Measurements from ENCODE around the gene FAM193B.

The FAM193B gene

GRCh38 chr5:177515580-177515979, 38.8 kb downstream of the FAM193B start:
- DNase-seq (ENCODE audit: low read depth): no peak

- DNase-seq (ENCODE audit: low read depth): no peak
Measured at GRCh38 chr5:177514541-177514940, 39.8 kb downstream of the FAM193B start.

- DNase-seq (ENCODE audit: low read depth): no peak
Measured at GRCh38 chr5:177513500-177513899, 40.9 kb downstream of the FAM193B start.

GRCh38 chr5:177512736-177513380, 41.5 kb downstream of the FAM193B start:
- DNase-seq (ENCODE audit: low read depth): no peak

- no peak for DNase-seq (ENCODE audit: low read depth)
Measured at GRCh38 chr5:177511796-177512675, 42.3 kb downstream of the FAM193B start.

GRCh38 chr5:177511181-177511580, 43.2 kb downstream of the FAM193B start:
- no peak for DNase-seq (ENCODE audit: low read depth)

- no peak for DNase-seq (ENCODE audit: low read depth)
Measured at GRCh38 chr5:177510567-177511053, 43.8 kb downstream of the FAM193B start.

GRCh38 chr5:177509991-177510566, 44.3 kb downstream of the FAM193B start:
- DNase-seq (ENCODE audit: low read depth): no peak

GRCh38 chr5:177509381-177509951, 44.9 kb downstream of the FAM193B start, which contains the start of gene DOK3:
Gene DOK3, minus strand, starts transcription at chr5:177509826. Its CDS starts 286 bp downstream, at chr5:177509540.
- no peak for DNase-seq (ENCODE audit: low read depth)

GRCh38 chr5:177508837-177509236, 45.5 kb downstream of the FAM193B start:
- no peak for DNase-seq (ENCODE audit: low read depth)

- no peak for DNase-seq (ENCODE audit: low read depth)
Measured at GRCh38 chr5:177508221-177508611, 46.1 kb downstream of the FAM193B start.

GRCh38 chr5:177507596-177508220, 46.7 kb downstream of the FAM193B start:
- DNase-seq (ENCODE audit: low read depth): no peak

- no peak for DNase-seq (ENCODE audit: low read depth)
Measured at GRCh38 chr5:177507165-177507564, 47.2 kb downstream of the FAM193B start.

- DNase-seq (ENCODE audit: low read depth): no peak
Measured at GRCh38 chr5:177505075-177505474, 49.3 kb downstream of the FAM193B start.

- DNase-seq (ENCODE audit: low read depth): no peak
Measured at GRCh38 chr5:177504086-177505056, 50.0 kb downstream of the FAM193B start.

- no peak for DNase-seq (ENCODE audit: low read depth)
Measured at GRCh38 chr5:177503351-177504085, 50.8 kb downstream of the FAM193B start.

- DNase-seq (ENCODE audit: low read depth): no peak
Measured at GRCh38 chr5:177502886-177503285, 51.5 kb downstream of the FAM193B start.

- DNase-seq (ENCODE audit: low read depth): no peak
Measured at GRCh38 chr5:177501874-177502678, 52.3 kb downstream of the FAM193B start.
